HG02588 (cell line): ENCODE measurements around the gene POU3F3.

Experiments
- ATAC-seq: cut with Tn5 transposase; IDR thresholded peaks from one replicate; pipeline ENCODE4 v1.9.1; 2021; ENCODE audit warnings: mild to moderate bottlenecking, moderate library complexity; ENCODE audit not compliant: unreplicated experiment

POU3F3 gene

DNA sequence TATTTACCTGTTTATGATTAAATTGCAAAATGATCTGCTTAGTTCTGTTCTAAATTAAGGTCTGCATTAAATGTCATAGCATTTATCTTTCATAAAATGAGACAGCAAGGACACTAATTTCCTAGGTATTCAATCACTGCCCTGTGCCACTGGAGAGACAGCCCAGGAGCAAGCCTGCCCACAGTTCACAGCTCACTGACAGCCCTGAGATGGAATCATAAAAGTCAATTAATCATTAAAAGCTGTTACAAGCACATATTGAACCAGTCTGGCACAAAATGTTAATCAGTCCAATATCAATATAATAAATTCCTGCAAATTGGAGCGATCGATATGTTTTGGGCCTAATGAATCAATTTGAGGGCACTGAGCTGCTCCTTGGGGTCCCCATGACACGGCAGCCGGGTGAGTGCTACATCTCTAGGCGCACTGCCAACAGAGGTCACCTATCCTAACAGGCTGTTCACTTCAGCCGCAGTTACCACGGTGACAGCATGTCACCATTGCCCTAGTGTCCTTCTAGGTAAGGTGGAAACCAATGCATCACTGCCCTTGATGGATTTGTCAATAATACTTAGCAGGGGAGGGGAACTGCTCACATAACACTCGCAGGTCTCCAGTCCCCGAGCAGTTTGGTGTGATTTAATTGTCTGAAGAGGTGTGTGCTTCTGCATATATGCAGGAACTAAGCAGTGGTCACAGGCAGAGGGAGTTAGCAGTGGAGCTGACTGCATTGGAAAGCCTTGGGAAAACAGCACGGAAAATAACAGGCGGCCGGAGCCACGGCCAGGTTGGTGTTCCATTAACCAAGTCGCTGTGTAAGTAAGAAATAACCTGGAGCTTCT is 47.3 kb downstream of the POU3F3 start:
- ATAC-seq: no peak

DNA sequence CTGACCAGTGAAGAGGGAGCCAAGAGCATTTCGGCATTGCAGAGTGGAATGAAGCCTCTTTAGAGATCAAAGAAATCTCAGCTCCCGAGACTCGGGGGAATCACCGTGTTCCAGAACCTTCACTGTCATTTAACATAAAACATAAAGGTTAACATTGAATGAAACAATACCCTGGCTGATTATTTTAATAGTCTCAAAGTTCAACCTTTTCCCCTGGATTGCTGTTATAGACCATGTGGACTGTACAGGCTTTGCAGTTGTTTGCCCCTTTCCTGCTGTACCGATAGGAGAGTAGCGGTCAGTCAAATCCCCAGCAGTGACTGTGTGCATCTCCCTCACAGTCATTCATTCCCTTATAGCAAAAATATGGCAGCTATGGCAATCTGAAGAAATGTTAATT is 48.4 kb downstream of the POU3F3 start:
- no peak for ATAC-seq
